Panc1 (cell line): ENCODE measurements around the gene TEX53. TPM values are rescaled to one million over a fixed set of nuclear protein-coding genes. Genes with fewer than 3 reads are reported as not detected.

Experiments
- ATAC-seq: fragments of 200-7000 bp; cut with Tn5 transposase; 2 replicates; pipeline ENCODE4 v1.9.1; 2020; ENCODE audit warnings: mild to moderate bottlenecking, moderate library complexity
- Bru-seq: library from RNA; stranded (reverse); fragments of 400-500 nt; gene quantifications from one replicate; lab custom pipeline; 2021; lab: Mats Ljungman, UMichigan
- BruChase-seq, 2 experiments: library from RNA; stranded (reverse); fragments of 400-500 nt; gene quantifications; one replicate each; lab custom pipeline; 2021; lab: Mats Ljungman, UMichigan
- BruUV-seq: library from RNA; stranded (reverse); fragments of 400-500 nt; replicated peaks from 2 replicates; lab custom pipeline; 2021; lab: Mats Ljungman, UMichigan
- CTCF ChIA-PET: fragments of 300-600 bp; sonication (Branson Sonifier 250); formaldehyde crosslinking; loops from one replicate; lab custom pipeline; 2022; ENCODE audit warnings: antibody characterized with exemption; lab: Charles Lee
- POLR2A ChIA-PET: fragments of 300-600 bp; sonication (Branson Sonifier 250); formaldehyde crosslinking; loops from one replicate; lab custom pipeline; 2022; ENCODE audit warnings: antibody characterized with exemption; lab: Charles Lee
- DNase-seq: peaks from one replicate; pipeline ENCODE4 v3.0.0-alpha.2; 2010; ENCODE audit warnings: low read depth, low spot score
- H3K27ac ChIP-seq: 2 replicates; pipeline ENCODE4 v1.5.1; 2011; ENCODE audit warnings: mild to moderate bottlenecking, low read length, inconsistent platforms
- H3K27me3 ChIP-seq: fragments of 200-500 bp; sonication (Bioruptor generic); 2 replicates; pipeline ENCODE4 v1.6.0; 2014; ENCODE audit warnings: low read length, inconsistent platforms; ENCODE audit not compliant: control insufficient read depth, insufficient read depth
- H3K36me3 ChIP-seq: fragments of 200-500 bp; sonication (Bioruptor generic); 2 replicates; pipeline ENCODE4 v1.5.1; 2014; ENCODE audit warnings: inconsistent platforms, mild to moderate bottlenecking, low read length, moderate library complexity; ENCODE audit not compliant: control insufficient read depth, insufficient read depth
- H3K4me1 ChIP-seq: 2 replicates; pipeline ENCODE4 v1.5.1; 2011; ENCODE audit warnings: inconsistent platforms, mild to moderate bottlenecking, low read length, moderate library complexity; ENCODE audit not compliant: control insufficient read depth, insufficient read depth
- H3K4me3 ChIP-seq, 2 experiments: 2 replicates each; pipeline ENCODE4 v1.5.1; 2011 to 2012; ENCODE audit warnings: low read depth in 2 of 2, low read length in 2 of 2, mild to moderate bottlenecking in 2 of 2, inconsistent platforms in 1 of 2, moderate library complexity in 1 of 2
- H3K9me3 ChIP-seq: fragments of 200-500 bp; sonication (Bioruptor generic); 2 replicates; pipeline ENCODE4 v1.5.1; 2014; ENCODE audit warnings: low read depth, mild to moderate bottlenecking, inconsistent platforms, low read length, moderate library complexity; ENCODE audit not compliant: control insufficient read depth, insufficient read depth
- POLR2AphosphoS5 ChIP-seq: IDR thresholded peaks from 2 replicates; pipeline ENCODE4 v1.6.1; 2012; ENCODE audit warnings: mild to moderate bottlenecking, low read depth, low read length, moderate library complexity
- SIN3A ChIP-seq: IDR thresholded peaks from 2 replicates; pipeline ENCODE4 v1.6.1; 2012; ENCODE audit warnings: low read depth, mild to moderate bottlenecking, low read length, moderate library complexity, borderline replicate concordance; ENCODE audit not compliant: insufficient read depth
- TCF7L2 ChIP-seq: IDR thresholded peaks from 2 replicates; pipeline ENCODE4 v1.6.1; 2011; ENCODE audit warnings: mild to moderate bottlenecking, low read depth, low read length, inconsistent platforms
- in situ Hi-C: cut with HindIII; loops from 2 replicates; pipeline ENCODE4 v1.10.0; 2016; ENCODE audit warnings: low sequenced_read_pairs, low pct_unique_long_range_greater_than_20kb
- intact Hi-C: fragments of 100-400 bp; cut with micrococcal nuclease; formaldehyde crosslinking; loops from one replicate; pipeline ENCODE4 v1.10.0; 2022; ENCODE audit not compliant: unreplicated experiment
- long read RNA-seq: library from polyadenylated mRNA; unstranded; transcript quantifications from one replicate; pipeline ENCODE4 v2.0.0, GENCODE V29; 2021; ENCODE audit not compliant: unreplicated experiment
- polyA plus RNA-seq: library from polyadenylated mRNA; unstranded; fragments of >200 nt; gene quantifications from one replicate; pipeline ENCODE4 v1.2.1, GENCODE V29; 2012; ENCODE audit warnings: missing spikeins; ENCODE audit not compliant: insufficient read length
- total RNA-seq: library from RNA; stranded (reverse); gene quantifications from one replicate; pipeline ENCODE4 v1.2.1, GENCODE V29; 2021; ENCODE audit not compliant: unreplicated experiment
- TF ChIP-seq, protein P1 (sequence below): fragments of 450-650 bp; IDR thresholded peaks from 2 replicates; pipeline ENCODE4 v1.5.1; 2017; ENCODE audit warnings: mild to moderate bottlenecking
- TF ChIP-seq, protein P2 (sequence below), 2 experiments: IDR thresholded peaks; 2 replicates each; pipeline ENCODE4 v1.6.1; 2011 to 2012; ENCODE audit warnings: low read depth in 2 of 2, control low read depth in 1 of 2, low read length in 1 of 2, mild to moderate bottlenecking in 1 of 2, moderate library complexity in 1 of 2; ENCODE audit not compliant: insufficient read depth in 1 of 2

The TEX53 gene
- not detected for total RNA-seq
- not detected for polyA plus RNA-seq
- not detected for Bru-seq, nascent RNA
- not detected for BruChase-seq, experiment 1, labeled RNA remaining after a 2-hour chase
- BruChase-seq, experiment 2, labeled RNA remaining after a 6-hour chase = not detected
- long read RNA-seq = 0 reads

GRCh38 chr9:114657705-114658104 is at the start of gene TEX53:
Gene TEX53 (minus strand): TSS chr9:114657805. CDS start chr9:114657774, 31 bp downstream.
- intact Hi-C loops = no loop called here
- Histone ChIP-seq H3K27me3 (no peaks in the 10 kb centered on the region), H3K36me3 (no peaks in the 10 kb centered on the region), H3K4me3 (no peak within 1 kb of the TSS), H3K27ac (no peak within 1 kb of the TSS), H3K4me1 (no peaks in the 10 kb centered on the region), H3K9me3 (no peaks in the 10 kb centered on the region)
- no TSS peak for BruUV-seq
- no peak for DNase-seq
- no peak for ATAC-seq
- POLR2A ChIA-PET = no interaction called here
- TF ChIP-seq SIN3A (no peak), TCF7L2 (no peak), POLR2AphosphoS5 (no peak)
- TF ChIP-seq, protein P1, sequence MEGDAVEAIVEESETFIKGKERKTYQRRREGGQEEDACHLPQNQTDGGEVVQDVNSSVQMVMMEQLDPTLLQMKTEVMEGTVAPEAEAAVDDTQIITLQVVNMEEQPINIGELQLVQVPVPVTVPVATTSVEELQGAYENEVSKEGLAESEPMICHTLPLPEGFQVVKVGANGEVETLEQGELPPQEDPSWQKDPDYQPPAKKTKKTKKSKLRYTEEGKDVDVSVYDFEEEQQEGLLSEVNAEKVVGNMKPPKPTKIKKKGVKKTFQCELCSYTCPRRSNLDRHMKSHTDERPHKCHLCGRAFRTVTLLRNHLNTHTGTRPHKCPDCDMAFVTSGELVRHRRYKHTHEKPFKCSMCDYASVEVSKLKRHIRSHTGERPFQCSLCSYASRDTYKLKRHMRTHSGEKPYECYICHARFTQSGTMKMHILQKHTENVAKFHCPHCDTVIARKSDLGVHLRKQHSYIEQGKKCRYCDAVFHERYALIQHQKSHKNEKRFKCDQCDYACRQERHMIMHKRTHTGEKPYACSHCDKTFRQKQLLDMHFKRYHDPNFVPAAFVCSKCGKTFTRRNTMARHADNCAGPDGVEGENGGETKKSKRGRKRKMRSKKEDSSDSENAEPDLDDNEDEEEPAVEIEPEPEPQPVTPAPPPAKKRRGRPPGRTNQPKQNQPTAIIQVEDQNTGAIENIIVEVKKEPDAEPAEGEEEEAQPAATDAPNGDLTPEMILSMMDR = no peak
- TF ChIP-seq, protein P2, sequence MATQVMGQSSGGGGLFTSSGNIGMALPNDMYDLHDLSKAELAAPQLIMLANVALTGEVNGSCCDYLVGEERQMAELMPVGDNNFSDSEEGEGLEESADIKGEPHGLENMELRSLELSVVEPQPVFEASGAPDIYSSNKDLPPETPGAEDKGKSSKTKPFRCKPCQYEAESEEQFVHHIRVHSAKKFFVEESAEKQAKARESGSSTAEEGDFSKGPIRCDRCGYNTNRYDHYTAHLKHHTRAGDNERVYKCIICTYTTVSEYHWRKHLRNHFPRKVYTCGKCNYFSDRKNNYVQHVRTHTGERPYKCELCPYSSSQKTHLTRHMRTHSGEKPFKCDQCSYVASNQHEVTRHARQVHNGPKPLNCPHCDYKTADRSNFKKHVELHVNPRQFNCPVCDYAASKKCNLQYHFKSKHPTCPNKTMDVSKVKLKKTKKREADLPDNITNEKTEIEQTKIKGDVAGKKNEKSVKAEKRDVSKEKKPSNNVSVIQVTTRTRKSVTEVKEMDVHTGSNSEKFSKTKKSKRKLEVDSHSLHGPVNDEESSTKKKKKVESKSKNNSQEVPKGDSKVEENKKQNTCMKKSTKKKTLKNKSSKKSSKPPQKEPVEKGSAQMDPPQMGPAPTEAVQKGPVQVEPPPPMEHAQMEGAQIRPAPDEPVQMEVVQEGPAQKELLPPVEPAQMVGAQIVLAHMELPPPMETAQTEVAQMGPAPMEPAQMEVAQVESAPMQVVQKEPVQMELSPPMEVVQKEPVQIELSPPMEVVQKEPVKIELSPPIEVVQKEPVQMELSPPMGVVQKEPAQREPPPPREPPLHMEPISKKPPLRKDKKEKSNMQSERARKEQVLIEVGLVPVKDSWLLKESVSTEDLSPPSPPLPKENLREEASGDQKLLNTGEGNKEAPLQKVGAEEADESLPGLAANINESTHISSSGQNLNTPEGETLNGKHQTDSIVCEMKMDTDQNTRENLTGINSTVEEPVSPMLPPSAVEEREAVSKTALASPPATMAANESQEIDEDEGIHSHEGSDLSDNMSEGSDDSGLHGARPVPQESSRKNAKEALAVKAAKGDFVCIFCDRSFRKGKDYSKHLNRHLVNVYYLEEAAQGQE (IDR thresholded peaks at IDR 0.05; ENCODE audit: insufficient read depth in 1 of 2, low read depth in 2 of 2, low read length in 1 of 2) = no peak
- in situ Hi-C loops = no loop called here
- CTCF ChIA-PET = interaction anchor here (0.7 kb wide), 1 partner anchor 1105 kb away, joined by 3 read pairs; no protein-coding TSS in a partner anchor

DNA sequence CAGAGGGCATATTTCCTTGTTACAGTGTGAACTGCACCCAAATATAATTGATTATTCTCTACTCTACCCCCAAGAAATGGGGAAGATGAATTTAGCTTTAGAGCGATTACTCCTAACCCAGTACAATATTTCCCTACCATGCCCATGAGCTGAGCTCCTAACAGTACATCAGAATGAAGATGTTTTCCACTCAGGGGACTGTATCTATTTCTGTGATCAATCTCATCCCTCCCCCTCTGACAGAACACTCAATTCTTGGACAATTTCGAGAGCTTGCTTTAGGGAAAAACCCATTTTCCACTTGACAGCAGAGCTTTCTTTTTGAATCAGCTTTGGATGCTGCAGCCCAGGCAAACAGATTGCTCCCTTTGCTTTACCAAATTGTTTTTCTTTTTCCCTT is 49.1 kb upstream of the TEX53 start:
- in situ Hi-C loops (no loop called here), intact Hi-C loops (no loop called here)
- ChIA-PET POLR2A (no interaction called here), CTCF (no interaction called here)
- Histone ChIP-seq H3K9me3 (no peaks in the 10 kb centered on the region), H3K27me3 (no peaks in the 10 kb centered on the region), H3K27ac (no peak overlapping the region), H3K4me1 (no peaks in the 10 kb centered on the region), H3K36me3 (no peaks in the 10 kb centered on the region), H3K4me3 (no peak overlapping the region)
- DNase-seq = no peak
- TF ChIP-seq TCF7L2 (no peak), POLR2AphosphoS5 (no peak), SIN3A (no peak)
- TF ChIP-seq, protein P1 = no peak
- TF ChIP-seq, protein P2 (IDR thresholded peaks at IDR 0.05; ENCODE audit: insufficient read depth in 1 of 2, low read depth in 2 of 2, low read length in 1 of 2) = no peak
- BruUV-seq = no TSS peak
- no peak for ATAC-seq
